Activated T-helper 2 cell treated with anti-CD3 and anti-CD28 coated beads, Interferon-gamma antibody, Interleukin-2, Interleukin-4, amounts not matched to agents 10 μg/mL and 5 μg/mL and 100 μg/mL, durations not matched to agents 14 hours and 24 hours and 36 hours (primary cell): ENCODE measurements around the gene KIF22. TPM values are rescaled to one million over a fixed set of nuclear protein-coding genes. Genes with fewer than 3 reads are reported as not detected.
"Not testable (repeated sequence)": the region's sequence is repeated elsewhere in the genome, so short reads cannot be mapped to it uniquely, and the experiment has no call there.

Source experiments
- DNase-seq: peaks from one replicate; pipeline ENCODE4 v3.0.0; 2021; ENCODE audit warnings: low spot score
- H3K27ac Mint-ChIP-seq: one replicate; pipeline ENCODE4 v1.8.0; 2021; ENCODE audit warnings: mixed read lengths
- H3K27me3 Mint-ChIP-seq: one replicate; pipeline ENCODE4 v1.8.0; 2021; ENCODE audit warnings: low read depth, mixed read lengths
- H3K36me3 Mint-ChIP-seq: one replicate; pipeline ENCODE4 v1.8.0; 2021; ENCODE audit warnings: low read depth, mixed read lengths
- H3K4me1 Mint-ChIP-seq: one replicate; pipeline ENCODE4 v1.8.0; 2021; ENCODE audit warnings: low read depth, mixed read lengths
- H3K4me3 Mint-ChIP-seq: one replicate; pipeline ENCODE4 v1.8.0; 2021; ENCODE audit warnings: low read depth, mild to moderate bottlenecking, moderate library complexity, mixed read lengths
- H3K9me3 Mint-ChIP-seq: one replicate; pipeline ENCODE4 v1.8.0; 2021; ENCODE audit warnings: mixed read lengths
- intact Hi-C: fragments of 100-400 bp; cut with micrococcal nuclease; formaldehyde crosslinking; loops from one replicate; pipeline ENCODE4 v1.15.1; 2023
- total RNA-seq: library from RNA; stranded (reverse); gene quantifications from 2 replicates; pipeline ENCODE4 v1.2.3, GENCODE V29; 2022

KIF22 gene
- total RNA-seq, 1 donor from 2014 or later = 136 TPM

DNA sequence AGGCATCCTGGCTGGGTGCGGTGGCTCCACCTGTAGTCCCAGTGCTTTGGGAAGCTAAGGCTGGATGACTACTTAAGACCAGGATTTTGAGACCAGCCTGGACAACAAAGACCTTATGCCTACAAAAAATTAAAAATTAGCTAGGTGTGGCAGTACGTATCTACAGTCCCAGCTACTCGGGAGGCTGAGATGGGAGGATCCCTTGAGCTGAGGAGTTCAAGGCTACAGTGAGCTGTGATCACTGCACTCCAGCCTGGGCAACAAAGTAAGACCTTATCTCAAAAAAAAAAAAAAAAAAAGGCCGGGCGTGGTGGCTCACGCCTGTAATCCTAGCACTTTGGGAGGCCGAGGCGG is 35.8 kb downstream of the KIF22 start:
- Mint-ChIP-seq H3K27ac (no peak overlapping the region), H3K27me3 (no peaks in the 10 kb centered on the region), H3K4me1 (peaks cover 37% of the 10 kb centered on the region)

DNA sequence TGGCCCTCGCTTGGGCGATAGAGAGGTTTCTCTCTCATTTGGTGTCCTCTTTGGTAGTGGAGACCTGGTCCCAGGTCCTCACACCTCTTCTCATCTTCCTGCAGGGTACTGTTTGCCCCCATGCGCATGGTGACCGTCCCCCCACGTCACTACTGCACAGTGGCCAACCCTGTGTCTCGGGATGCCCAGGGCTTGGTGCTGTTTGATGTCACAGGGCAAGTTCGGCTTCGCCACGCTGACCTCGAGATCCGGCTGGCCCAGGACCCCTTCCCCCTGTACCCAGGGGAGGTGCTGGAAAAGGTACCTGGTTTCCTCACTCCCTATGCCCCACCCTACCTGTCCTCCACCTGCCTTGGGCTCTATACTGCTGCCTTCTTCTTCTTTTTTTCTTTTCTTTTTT is 40.2 kb downstream of the KIF22 start:
- no peak overlapping the region for H3K4me3 Mint-ChIP-seq
- H3K36me3 Mint-ChIP-seq = peaks cover 56% of the 10 kb centered on the region
- no peak for DNase-seq
- no peaks in the 10 kb centered on the region for H3K27me3 Mint-ChIP-seq
- no peak overlapping the region for H3K27ac Mint-ChIP-seq
- intact Hi-C loops = no loop called here
- H3K9me3 Mint-ChIP-seq = no peaks in the 10 kb centered on the region
- peaks cover 22% of the 10 kb centered on the region for H3K4me1 Mint-ChIP-seq

More for the DNA sequence above, 35.8 kb downstream of the KIF22 start:
- Mint-ChIP-seq H3K9me3 (no peaks in the 10 kb centered on the region), H3K36me3 (peaks cover 42% of the 10 kb centered on the region), H3K4me3 (peak overlapping the region; percentile 60)
- no peak for DNase-seq
- intact Hi-C loops = no loop called here

DNA sequence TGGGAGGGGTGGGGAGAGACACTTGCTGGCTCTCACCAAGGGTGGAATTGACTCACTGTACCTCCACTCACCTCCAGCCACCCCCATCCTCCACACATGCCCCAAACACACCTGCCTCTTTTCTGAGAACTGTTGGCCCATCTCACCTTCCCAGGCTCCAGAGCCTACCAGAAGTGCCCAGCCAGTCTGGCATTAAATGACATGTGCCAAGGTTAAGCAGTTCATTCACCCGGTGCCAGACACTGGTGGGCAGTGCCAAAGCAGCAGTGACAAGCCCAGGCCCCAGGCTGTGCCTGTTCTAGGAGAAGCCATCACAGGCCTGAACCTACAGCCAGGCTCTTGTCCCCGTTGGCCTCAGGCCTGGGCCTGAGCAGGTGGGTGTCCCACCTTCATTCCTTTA is 40.9 kb downstream of the KIF22 start:
- Mint-ChIP-seq H3K4me1 (peaks cover 16% of the 10 kb centered on the region), H3K36me3 (peaks cover 62% of the 10 kb centered on the region), H3K27me3 (no peaks in the 10 kb centered on the region), H3K4me3 (no peak overlapping the region), H3K27ac (no peak overlapping the region), H3K9me3 (no peaks in the 10 kb centered on the region)
- no peak for DNase-seq
- intact Hi-C loops = no loop called here

DNA sequence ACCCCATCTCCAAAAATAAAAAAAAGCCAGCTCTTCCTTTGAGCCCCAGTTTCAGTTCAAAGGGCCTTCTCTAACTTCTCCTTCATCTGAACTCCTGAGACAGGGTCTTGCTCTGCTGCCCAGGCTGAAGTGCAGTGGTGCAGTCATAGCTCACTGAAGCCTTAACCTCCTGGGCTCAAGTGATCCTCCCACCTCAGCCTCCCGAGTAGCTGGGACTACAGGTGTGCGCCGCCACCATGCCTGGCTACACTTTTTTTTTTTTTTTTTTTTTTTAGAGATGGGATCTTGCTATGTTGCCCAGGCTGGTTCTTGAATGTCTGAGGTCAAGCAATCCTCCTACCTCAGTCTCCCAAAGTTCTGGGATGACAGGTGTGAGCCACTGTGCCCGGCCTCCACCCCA is 42.7 kb downstream of the KIF22 start:
- H3K27ac Mint-ChIP-seq, DNase-seq, H3K9me3 Mint-ChIP-seq: not testable (repeated sequence)

DNA sequence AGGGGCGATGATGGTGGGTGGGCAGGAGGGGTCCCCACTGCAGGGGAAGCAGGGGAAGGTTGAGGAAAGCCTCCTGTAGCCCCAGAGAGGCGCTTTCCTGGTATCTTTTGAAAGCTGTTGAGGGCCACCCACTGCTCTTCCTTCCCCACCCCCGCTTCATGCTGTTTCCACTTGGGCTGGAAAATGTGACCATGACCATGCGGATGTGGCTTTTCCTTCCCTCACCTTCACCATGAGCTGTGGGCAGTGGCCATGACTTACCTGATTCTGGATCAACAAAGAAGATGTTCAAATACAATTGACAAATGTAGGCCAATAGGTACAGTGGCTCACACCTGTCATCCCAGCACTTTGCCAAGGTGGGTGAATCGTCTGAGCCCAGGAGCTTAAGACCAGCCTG is 43.5 kb downstream of the KIF22 start:
- Mint-ChIP-seq H3K4me1 (peaks cover 6% of the 10 kb centered on the region), H3K9me3 (no peaks in the 10 kb centered on the region), H3K27ac (no peak overlapping the region), H3K36me3 (peaks cover 71% of the 10 kb centered on the region), H3K4me3 (no peak overlapping the region), H3K27me3 (no peaks in the 10 kb centered on the region)
- intact Hi-C loops = no loop called here
- no peak for DNase-seq

More for the DNA sequence above, 42.7 kb downstream of the KIF22 start:
- H3K4me3 Mint-ChIP-seq, H3K4me1 Mint-ChIP-seq, intact Hi-C loops, H3K27me3 Mint-ChIP-seq: not testable (repeated sequence)
- peaks cover 71% of the 10 kb centered on the region for H3K36me3 Mint-ChIP-seq

DNA sequence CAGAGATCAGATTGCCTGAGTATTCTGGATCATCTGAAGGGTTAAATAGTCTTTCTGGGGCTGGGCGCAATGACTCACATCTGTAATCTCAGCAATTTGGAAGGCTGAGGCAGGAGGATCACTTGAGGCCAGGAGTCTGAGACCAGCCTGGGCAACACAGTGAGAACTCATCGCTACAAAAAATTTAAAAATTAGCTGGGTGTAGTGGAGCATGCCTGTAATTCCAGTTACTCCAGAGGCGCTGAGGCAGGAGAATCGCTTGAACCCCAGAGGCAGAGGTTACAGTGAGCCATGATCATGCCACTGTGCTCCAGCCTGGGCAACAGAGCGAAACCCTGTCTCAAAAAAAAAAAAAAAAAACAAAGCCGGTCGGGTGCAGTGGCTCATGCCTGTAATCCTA is 45.4 kb downstream of the KIF22 start:
- H3K4me1 Mint-ChIP-seq = peaks cover 6% of the 10 kb centered on the region
- intact Hi-C loops = no loop called here
- H3K36me3 Mint-ChIP-seq = peaks cover 73% of the 10 kb centered on the region
- H3K27ac Mint-ChIP-seq = no peak overlapping the region
- DNase-seq = no peak
- no peak overlapping the region for H3K4me3 Mint-ChIP-seq
- H3K27me3 Mint-ChIP-seq = no peaks in the 10 kb centered on the region
- H3K9me3 Mint-ChIP-seq = no peaks in the 10 kb centered on the region

DNA sequence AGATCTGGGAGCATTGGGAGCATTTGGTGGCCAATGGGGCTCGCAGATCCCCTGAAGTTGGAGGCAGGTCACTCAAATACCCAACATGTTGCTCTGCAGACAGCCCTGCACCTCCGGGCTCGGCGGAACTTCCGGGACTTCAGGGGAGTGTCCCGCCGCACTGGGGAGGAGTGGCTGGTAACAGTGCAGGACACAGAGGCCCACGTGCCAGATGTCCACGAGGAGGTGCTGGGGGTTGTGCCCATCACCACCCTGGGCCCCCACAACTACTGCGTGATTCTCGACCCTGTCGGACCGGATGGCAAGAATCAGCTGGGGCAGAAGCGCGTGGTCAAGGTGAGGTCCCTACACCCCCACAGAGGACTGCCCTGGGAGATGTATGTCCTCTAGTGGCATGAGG is 46.1 kb downstream of the KIF22 start:
- Mint-ChIP-seq H3K27ac (no peak overlapping the region), H3K4me1 (peaks cover 6% of the 10 kb centered on the region), H3K4me3 (no peak overlapping the region), H3K27me3 (no peaks in the 10 kb centered on the region), H3K36me3 (peaks cover 72% of the 10 kb centered on the region), H3K9me3 (no peaks in the 10 kb centered on the region)
- DNase-seq = no peak
- intact Hi-C loops = no loop called here

DNA sequence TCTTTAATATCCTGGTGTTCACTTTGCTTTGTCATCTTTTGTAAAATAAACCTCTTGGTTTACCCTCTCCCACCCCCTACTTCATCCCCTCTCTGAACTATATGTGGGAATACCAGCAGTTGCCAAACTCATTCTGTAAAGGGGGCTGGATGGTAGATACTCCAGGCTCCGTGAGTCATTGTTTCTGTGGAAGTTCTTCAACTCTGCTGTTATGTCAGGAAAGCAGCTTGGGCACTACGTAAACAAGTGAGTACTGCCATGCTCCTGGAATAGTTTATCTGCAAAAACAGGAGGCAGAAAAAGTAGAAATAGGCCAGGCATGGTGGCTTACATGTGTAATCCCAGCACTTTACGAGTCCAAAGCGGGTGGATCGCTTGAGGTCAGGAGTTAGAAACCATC is 47.3 kb downstream of the KIF22 start:
- Mint-ChIP-seq H3K9me3 (no peaks in the 10 kb centered on the region), H3K27me3 (no peaks in the 10 kb centered on the region), H3K4me1 (peaks cover 6% of the 10 kb centered on the region), H3K4me3 (no peak overlapping the region), H3K36me3 (peaks cover 65% of the 10 kb centered on the region), H3K27ac (no peak overlapping the region)
- intact Hi-C loops = no loop called here
- no peak for DNase-seq

DNA sequence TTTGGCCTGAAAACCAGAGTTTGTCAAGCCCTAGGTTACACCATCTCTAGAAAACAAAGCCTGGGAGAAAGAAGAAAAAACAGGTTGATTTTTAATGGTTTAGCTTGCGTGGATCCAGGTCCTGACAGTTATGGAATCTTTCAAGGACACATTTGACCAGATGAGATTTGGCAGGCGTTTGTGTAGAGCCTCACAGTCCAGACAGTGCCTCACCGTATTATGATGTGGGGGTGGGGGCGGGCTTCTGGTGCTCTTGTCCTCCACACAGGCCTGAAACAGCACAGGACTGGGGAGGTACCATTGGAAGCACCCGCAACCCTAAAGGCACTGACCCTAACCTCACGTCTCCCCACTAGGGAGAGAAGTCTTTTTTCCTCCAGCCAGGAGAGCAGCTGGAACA is 49.3 kb downstream of the KIF22 start:
- peaks cover 63% of the 10 kb centered on the region for H3K36me3 Mint-ChIP-seq
- no peaks in the 10 kb centered on the region for H3K27me3 Mint-ChIP-seq
- no peak overlapping the region for H3K27ac Mint-ChIP-seq
- H3K4me1 Mint-ChIP-seq = no peaks in the 10 kb centered on the region
- DNase-seq = no peak
- H3K9me3 Mint-ChIP-seq = no peaks in the 10 kb centered on the region
- intact Hi-C loops = no loop called here
- no peak overlapping the region for H3K4me3 Mint-ChIP-seq

DNA sequence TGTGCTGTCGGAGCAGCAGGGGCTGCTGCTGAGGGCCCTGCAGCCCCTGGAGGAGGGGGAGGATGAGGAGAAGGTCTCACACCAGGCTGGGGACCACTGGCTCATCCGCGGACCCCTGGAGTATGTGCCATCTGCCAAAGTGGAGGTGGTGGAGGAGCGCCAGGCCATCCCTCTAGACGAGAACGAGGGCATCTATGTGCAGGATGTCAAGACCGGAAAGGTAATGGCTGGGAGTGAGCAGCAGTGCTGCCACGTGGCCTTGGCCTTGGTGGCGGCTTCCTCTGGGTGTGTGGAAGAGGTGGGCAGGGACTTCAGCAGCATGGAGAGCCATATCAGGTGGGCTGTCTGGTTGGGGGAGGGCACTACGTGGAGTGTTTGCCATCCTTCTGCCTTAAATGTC is 49.7 kb downstream of the KIF22 start:
- no peaks in the 10 kb centered on the region for H3K27me3 Mint-ChIP-seq
- H3K4me3 Mint-ChIP-seq = no peak overlapping the region
- intact Hi-C loops = no loop called here
- no peak overlapping the region for H3K27ac Mint-ChIP-seq
- peaks cover 65% of the 10 kb centered on the region for H3K36me3 Mint-ChIP-seq
- no peaks in the 10 kb centered on the region for H3K9me3 Mint-ChIP-seq
- no peak for DNase-seq
- H3K4me1 Mint-ChIP-seq = no peaks in the 10 kb centered on the region

DNA sequence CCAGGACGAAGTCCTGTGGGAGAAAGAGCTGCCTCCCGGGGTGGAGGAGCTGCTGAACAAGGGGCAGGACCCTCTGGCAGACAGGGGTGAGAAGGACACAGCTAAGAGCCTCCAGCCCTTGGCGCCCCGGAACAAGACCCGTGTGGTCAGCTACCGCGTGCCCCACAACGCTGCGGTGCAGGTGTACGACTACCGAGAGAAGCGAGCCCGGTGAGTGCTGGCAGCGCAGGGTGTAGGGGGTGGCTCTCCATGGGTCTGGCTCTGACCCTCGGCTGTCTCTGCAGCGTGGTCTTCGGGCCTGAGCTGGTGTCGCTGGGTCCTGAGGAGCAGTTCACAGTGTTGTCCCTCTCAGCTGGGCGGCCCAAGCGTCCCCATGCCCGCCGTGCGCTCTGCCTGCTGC is 51.1 kb downstream of the KIF22 start:
- peaks cover 62% of the 10 kb centered on the region for H3K36me3 Mint-ChIP-seq
- no peak for DNase-seq
- H3K27ac Mint-ChIP-seq = no peak overlapping the region
- H3K4me3 Mint-ChIP-seq = no peak overlapping the region
- intact Hi-C loops = no loop called here
- no peaks in the 10 kb centered on the region for H3K4me1 Mint-ChIP-seq
- no peaks in the 10 kb centered on the region for H3K27me3 Mint-ChIP-seq
- no peaks in the 10 kb centered on the region for H3K9me3 Mint-ChIP-seq

DNA sequence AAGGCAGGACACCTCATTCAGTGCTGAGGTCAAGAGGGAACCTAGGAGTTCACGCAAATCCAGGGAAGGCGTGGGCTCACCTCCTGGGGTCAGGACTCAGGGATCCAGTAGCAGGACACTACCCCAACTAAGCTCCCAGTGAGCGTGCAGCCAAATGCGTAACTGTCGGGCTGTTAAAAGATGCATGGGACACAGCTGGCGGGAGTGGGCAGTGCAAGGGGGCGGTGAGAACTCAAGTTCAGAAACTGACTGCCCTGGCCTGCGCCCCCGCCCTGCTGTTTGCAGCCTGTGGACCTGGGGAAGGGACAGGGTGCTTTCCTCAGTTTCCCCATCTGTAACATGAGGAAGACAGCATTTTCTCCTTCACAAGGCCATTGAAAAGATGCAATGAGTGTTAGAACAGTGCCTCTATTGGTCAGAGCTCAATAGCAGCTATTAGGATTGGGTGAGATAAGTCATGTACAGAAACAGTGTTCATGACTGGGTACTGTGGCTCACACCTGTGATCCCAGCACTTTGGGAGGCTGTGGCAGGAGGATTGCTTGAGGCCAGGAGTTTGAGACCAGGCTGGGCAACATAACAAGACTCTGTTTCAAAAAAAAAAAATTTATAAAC is 52.3 kb downstream of the KIF22 start:
- no peaks in the 10 kb centered on the region for H3K27me3 Mint-ChIP-seq
- no peaks in the 10 kb centered on the region for H3K9me3 Mint-ChIP-seq
- DNase-seq = no peak
- peaks cover 55% of the 10 kb centered on the region for H3K36me3 Mint-ChIP-seq
- intact Hi-C loops = no loop called here
- H3K4me3 Mint-ChIP-seq = no peak overlapping the region
- H3K27ac Mint-ChIP-seq = no peak overlapping the region
- no peaks in the 10 kb centered on the region for H3K4me1 Mint-ChIP-seq

DNA sequence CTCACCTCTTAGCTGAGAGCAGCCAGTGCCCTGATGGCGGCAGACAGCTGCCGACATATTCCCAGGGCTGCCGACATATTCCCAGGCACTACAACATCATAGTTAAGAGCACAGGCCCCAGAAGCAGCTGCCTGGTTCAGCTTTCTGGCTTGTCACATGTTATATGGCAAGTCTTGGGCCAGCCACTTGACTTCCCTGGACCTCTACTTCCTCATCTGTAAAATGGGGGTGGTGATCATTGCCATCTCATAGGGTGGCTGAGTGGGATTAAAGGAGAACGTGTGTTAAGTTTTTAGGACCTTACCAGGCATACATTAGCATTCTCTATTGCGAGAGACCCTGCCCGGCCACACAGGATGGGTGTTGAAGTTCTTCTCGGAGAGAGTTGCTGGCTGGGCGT is 53.4 kb downstream of the KIF22 start:
- no peaks in the 10 kb centered on the region for H3K9me3 Mint-ChIP-seq
- DNase-seq = no peak
- H3K27ac Mint-ChIP-seq = no peak overlapping the region
- H3K36me3 Mint-ChIP-seq = peaks cover 57% of the 10 kb centered on the region
- intact Hi-C loops = no loop called here
- H3K4me3 Mint-ChIP-seq = no peak overlapping the region
- no peaks in the 10 kb centered on the region for H3K27me3 Mint-ChIP-seq
- peaks cover 5% of the 10 kb centered on the region for H3K4me1 Mint-ChIP-seq
